Measurements from ENCODE around the gene CHST11. TPM values are rescaled to one million over a fixed set of nuclear protein-coding genes. Genes with fewer than 3 reads are reported as not detected.

The CHST11 gene
- total and polyA plus RNA-seq, 2 donors from 2014 or later: 2.0 to 23.3 TPM

GRCh38 chr12:104697186-104697585 is 240.4 kb downstream of the CHST11 start:
- Histone ChIP-seq H3K27ac (ENCODE audit: low read depth in 2 of 2, low read length in 2 of 2) (no peak overlapping the region), H3K9ac (ENCODE audit: low read length in 3 of 3) (no peak overlapping the region), H3K36me3 (ENCODE audit: control insufficient read depth in 2 of 3, insufficient read depth in 3 of 3, low read length in 3 of 3) (no peaks in the 10 kb centered on the region), H3K9me3 (ENCODE audit: control insufficient read depth in 2 of 3, insufficient read depth in 1 of 3, low read length in 3 of 3) (no peaks in the 10 kb centered on the region), H3K4me3 (ENCODE audit: low read length in 3 of 3) (no peak overlapping the region), H3K27me3 (ENCODE audit: control insufficient read depth, insufficient read depth, low read length) (no peaks in the 10 kb centered on the region), H3K4me1 (ENCODE audit: control insufficient read depth in 2 of 3, insufficient read depth in 2 of 3, low read depth in 1 of 3, low read length in 3 of 3) (no peaks in the 10 kb centered on the region)
- no peak for DNase-seq
- TF ChIP-seq, protein P1, sequence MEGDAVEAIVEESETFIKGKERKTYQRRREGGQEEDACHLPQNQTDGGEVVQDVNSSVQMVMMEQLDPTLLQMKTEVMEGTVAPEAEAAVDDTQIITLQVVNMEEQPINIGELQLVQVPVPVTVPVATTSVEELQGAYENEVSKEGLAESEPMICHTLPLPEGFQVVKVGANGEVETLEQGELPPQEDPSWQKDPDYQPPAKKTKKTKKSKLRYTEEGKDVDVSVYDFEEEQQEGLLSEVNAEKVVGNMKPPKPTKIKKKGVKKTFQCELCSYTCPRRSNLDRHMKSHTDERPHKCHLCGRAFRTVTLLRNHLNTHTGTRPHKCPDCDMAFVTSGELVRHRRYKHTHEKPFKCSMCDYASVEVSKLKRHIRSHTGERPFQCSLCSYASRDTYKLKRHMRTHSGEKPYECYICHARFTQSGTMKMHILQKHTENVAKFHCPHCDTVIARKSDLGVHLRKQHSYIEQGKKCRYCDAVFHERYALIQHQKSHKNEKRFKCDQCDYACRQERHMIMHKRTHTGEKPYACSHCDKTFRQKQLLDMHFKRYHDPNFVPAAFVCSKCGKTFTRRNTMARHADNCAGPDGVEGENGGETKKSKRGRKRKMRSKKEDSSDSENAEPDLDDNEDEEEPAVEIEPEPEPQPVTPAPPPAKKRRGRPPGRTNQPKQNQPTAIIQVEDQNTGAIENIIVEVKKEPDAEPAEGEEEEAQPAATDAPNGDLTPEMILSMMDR (IDR thresholded peaks at IDR 0.05; ENCODE audit: borderline replicate concordance, extremely low read depth, insufficient read depth): no peak
- intact Hi-C loops (cut with DNase I): no loop called here
- FAIRE-seq: no peak

- no peak for DNase-seq
- Histone ChIP-seq H3K27ac (ENCODE audit: low read depth in 2 of 2, low read length in 2 of 2) (no peak overlapping the region), H3K9ac (ENCODE audit: low read length in 3 of 3) (no peak overlapping the region), H3K4me3 (ENCODE audit: low read length in 3 of 3) (no peak overlapping the region), H3K9me3 (ENCODE audit: control insufficient read depth in 2 of 3, insufficient read depth in 1 of 3, low read length in 3 of 3) (no peaks in the 10 kb centered on the region), H3K27me3 (ENCODE audit: control insufficient read depth, insufficient read depth, low read length) (no peaks in the 10 kb centered on the region), H3K36me3 (ENCODE audit: control insufficient read depth in 2 of 3, insufficient read depth in 3 of 3, low read length in 3 of 3) (no peaks in the 10 kb centered on the region), H3K4me1 (ENCODE audit: control insufficient read depth in 2 of 3, insufficient read depth in 2 of 3, low read depth in 1 of 3, low read length in 3 of 3) (no peaks in the 10 kb centered on the region)
- TF ChIP-seq, protein P1 (IDR thresholded peaks at IDR 0.05; ENCODE audit: borderline replicate concordance, extremely low read depth, insufficient read depth): no peak
- FAIRE-seq: no peak
- intact Hi-C loops (cut with DNase I): no loop called here
Observed at GRCh38 chr12:104698871-104699270, 242.1 kb downstream of the CHST11 start.

DNA sequence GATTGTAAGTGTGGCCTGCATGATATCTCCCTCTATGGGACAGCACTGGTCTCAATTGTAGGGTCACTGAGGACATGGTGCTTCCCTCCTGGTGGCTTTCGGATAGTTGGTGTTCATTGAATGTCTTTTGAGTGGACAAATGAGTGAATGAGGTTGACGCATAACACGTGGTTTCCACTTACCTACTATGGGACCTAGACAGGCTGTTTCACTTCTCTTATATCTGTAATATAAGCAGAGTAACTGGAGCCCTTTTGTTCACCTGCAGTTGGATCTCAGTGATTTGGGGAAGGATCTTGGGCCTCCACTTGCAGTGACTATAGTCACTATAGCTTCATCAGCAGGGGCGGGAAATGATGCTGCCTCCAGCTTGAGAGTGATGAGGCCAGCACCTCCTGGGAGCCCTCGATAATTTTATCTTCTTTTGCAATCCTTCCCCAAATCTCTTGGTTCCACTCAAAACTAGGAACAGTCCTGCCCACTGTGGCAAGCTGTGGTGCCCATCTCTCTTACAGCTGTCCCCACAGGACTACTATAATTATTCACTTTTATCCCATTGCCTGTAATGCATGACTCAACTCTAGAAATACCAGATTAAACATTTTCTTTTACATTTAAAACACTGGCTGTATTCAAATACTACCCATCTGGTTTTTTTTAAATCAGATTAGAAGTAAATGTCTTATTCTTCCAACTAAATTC is 242.9 kb downstream of the CHST11 start:
- no peaks in the 10 kb centered on the region for H3K27me3 ChIP-seq (ENCODE audit: control insufficient read depth, insufficient read depth, low read length)
- no peak overlapping the region for H3K4me3 ChIP-seq (ENCODE audit: low read length in 3 of 3)
- no peak overlapping the region for H3K9ac ChIP-seq (ENCODE audit: low read length in 3 of 3)
- H3K27ac ChIP-seq (ENCODE audit: low read depth in 2 of 2, low read length in 2 of 2): no peak overlapping the region
- no peak for DNase-seq
- TF ChIP-seq, protein P1 (IDR thresholded peaks at IDR 0.05; ENCODE audit: borderline replicate concordance, extremely low read depth, insufficient read depth): no peak
- H3K4me1 ChIP-seq (ENCODE audit: control insufficient read depth in 2 of 3, insufficient read depth in 2 of 3, low read depth in 1 of 3, low read length in 3 of 3): no peaks in the 10 kb centered on the region
- FAIRE-seq: no peak
- intact Hi-C loops (cut with DNase I): no loop called here
- H3K9me3 ChIP-seq (ENCODE audit: control insufficient read depth in 2 of 3, insufficient read depth in 1 of 3, low read length in 3 of 3): no peaks in the 10 kb centered on the region
- H3K36me3 ChIP-seq (ENCODE audit: control insufficient read depth in 2 of 3, insufficient read depth in 3 of 3, low read length in 3 of 3): no peaks in the 10 kb centered on the region

- Histone ChIP-seq H3K36me3 (ENCODE audit: control insufficient read depth in 2 of 3, insufficient read depth in 3 of 3, low read length in 3 of 3) (no peaks in the 10 kb centered on the region), H3K27me3 (ENCODE audit: control insufficient read depth, insufficient read depth, low read length) (no peaks in the 10 kb centered on the region), H3K9ac (ENCODE audit: low read length in 3 of 3) (no peak overlapping the region), H3K4me1 (ENCODE audit: control insufficient read depth in 2 of 3, insufficient read depth in 2 of 3, low read depth in 1 of 3, low read length in 3 of 3) (no peaks in the 10 kb centered on the region), H3K27ac (ENCODE audit: low read depth in 2 of 2, low read length in 2 of 2) (no peak overlapping the region), H3K9me3 (ENCODE audit: control insufficient read depth in 2 of 3, insufficient read depth in 1 of 3, low read length in 3 of 3) (no peaks in the 10 kb centered on the region), H3K4me3 (ENCODE audit: low read length in 3 of 3) (no peak overlapping the region)
- TF ChIP-seq, protein P1 (IDR thresholded peaks at IDR 0.05; ENCODE audit: borderline replicate concordance, extremely low read depth, insufficient read depth): no peak
- intact Hi-C loops (cut with DNase I): no loop called here
- DNase-seq: no peak
- no peak for FAIRE-seq
Observed at GRCh38 chr12:104700324-104700723, 243.6 kb downstream of the CHST11 start.
